ENCODE data around the gene TSPAN18.

Gene TSPAN18

DNA sequence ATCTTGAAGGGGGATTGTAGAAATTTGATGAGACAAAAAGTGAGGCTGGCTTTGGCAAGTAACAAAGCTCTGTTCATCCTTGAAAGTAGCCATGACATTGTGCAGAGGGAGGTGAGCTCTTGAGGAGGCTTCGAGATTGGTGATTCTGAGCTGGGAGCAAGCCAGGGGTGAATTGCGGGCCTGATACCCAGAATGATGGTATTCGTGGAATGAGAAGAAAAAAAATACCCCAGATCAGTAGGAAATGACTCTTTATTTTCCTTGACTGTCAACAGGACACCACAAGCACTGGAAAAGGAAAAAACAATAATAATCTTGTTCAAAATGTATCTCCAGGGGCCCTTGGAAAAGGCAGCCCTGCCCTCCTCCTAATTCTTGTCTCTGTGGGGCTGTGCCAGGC, 62.7 kb downstream of the TSPAN18 start:
- no peak for TF ChIP-seq ZNF274 (IDR thresholded peaks at IDR 0.05; ENCODE audit: low read depth, low read length)

DNA sequence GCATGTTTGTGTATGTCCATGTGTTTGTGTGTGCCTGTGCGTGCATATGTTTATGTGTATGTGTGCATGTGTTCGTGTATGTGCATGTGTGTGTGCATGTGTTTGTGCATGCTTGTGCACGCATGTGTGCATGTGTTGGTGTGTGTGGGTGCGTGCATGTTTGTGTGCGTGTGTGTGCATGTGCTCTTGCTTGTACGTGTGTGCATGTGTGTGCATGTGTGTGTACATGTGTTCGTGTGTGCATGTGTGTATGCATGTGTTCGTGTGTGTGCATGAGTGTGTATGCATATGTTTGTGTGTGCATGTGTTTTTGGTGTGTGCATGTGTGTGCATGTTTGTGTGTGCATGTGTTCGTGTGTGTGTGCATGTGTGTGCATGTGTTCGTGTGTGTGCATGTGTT, 63.4 kb downstream of the TSPAN18 start:
- no peak for TF ChIP-seq ZNF274 (IDR thresholded peaks at IDR 0.05; ENCODE audit: low read depth, low read length)
- H3K4me3 ChIP-seq (ENCODE audit: low read length) = no peak overlapping the region

More for the DNA sequence above, 62.7 kb downstream of the TSPAN18 start:
- no peak overlapping the region for H3K4me3 ChIP-seq (ENCODE audit: low read length)

DNA sequence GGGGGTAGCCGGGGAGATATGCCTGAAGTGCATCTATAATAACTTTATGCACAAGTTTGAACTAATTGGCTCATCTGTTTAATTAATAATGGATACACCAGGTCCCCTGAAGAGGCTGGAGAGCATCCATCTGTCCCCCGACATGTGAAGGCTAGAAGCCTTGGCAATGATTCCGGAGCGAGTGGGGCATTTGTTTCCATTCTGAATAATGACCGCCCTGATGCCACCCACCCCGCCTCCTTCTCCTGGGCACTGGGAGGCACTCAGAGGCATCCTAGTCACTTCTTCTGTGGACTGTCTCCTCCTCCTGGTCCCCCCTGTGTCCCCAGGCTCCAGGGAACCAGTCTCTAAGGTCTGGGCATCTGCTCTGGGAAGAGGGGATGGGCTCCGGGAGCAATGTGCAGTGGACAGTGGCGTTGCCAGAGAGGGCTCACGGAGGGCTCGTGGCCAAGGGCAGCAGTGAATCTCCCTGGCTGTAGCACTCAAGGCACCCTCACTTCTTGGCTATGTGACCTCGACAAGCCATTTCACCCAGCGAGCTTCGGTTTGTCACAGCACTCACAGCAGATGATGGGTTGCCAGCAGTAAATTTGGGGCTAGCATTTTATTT, 64.7 kb downstream of the TSPAN18 start:
- TF ChIP-seq ZNF274 (IDR thresholded peaks at IDR 0.05; ENCODE audit: low read depth, low read length) = no peak

DNA sequence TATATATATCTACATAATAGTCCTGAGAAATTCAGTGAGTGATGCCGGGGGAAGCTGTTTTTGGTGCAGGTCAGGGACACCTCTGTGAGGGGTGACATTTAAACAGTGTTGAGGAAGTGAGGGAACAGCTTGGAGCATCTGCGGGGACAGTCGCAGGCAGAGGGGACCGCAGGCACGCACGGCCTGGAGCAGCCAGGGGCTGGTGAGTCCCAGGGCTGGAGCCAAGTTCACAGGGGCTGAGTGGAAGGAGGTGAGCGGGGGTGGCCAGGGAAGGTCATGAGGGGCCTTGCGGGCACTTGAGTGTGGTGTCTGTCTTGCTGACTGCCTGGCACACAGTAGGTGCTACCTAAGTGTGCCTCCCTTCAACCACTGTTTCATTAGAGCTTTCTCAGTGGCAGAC, 65.4 kb downstream of the TSPAN18 start:
- H3K4me3 ChIP-seq (ENCODE audit: low read length) = no peak overlapping the region
- TF ChIP-seq ZNF274 (IDR thresholded peaks at IDR 0.05; ENCODE audit: low read depth, low read length) = no peak

More for the DNA sequence above, 64.7 kb downstream of the TSPAN18 start:
- no peak overlapping the region for H3K4me3 ChIP-seq (ENCODE audit: low read length)

DNA sequence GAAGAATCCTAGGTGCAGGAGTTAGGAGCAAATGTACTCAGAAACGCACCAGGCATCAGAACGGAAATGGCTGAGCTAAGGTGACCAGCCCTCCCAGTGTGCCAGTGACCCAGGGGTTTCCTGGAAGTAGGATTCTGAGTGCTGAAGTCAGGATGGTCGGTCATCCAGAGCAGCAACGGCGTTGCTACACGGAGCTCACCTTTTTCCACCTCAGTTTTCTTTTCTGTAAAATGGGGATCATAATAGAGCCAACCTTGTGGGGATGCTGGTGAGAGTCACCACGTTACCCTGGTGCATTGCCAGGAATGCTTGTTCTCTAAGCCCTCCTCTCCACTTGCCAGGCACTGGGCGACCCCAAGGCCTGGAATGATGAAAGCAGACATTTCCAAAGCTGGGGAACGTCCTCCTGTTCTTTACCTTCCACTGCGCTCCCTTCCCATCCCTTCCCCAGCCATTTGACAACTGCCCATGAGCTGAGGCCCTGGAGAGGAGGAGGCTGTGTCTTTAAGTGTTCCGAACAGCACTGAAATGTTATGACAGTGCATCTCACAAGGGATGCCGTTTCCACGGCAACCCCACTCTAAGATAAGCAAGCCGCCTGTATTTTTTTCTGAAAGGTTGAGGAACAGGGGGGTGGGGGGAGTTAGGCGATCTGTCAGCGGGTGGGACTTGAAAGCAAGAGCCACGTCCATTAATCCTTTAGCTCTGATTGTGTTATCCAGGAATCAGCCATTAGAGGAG, 66.8 kb downstream of the TSPAN18 start:
- no peak overlapping the region for H3K4me3 ChIP-seq (ENCODE audit: low read length)
- TF ChIP-seq ZNF274 (IDR thresholded peaks at IDR 0.05; ENCODE audit: low read depth, low read length) = no peak

DNA sequence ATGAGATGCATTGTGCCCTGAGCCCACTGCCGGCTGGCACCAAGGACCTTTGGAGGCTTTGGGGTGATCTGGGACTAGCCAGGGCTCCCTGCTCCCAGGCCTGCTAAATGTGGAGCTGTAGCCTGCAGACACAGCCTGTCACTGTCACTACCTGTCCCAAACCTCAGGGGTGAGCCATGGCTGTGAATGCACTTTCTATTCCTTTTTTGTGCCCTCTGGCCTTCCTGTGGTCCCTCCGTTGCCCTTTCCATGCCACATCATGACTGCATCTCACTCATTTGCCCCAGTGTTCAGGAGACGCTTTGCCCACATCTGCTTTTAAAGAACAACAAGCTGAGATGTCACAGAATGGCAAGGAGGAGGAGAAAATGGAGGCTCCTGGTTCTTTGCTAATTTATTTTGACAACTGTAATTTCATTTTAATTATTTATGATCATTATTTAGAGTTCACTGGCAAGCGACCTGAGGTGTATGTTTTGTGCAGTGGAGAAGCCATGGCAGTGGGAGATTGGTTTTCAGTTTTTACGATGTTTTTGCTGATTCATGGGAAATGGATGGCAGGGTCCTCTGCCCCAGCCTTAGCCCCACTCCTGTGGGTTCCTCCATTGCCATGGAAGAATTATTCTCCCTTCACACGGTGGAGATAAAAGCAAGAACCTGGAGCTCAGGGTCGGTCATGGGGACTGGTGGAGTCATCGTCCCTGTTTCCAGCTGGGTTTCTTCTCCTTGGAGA, 69.2 kb downstream of the TSPAN18 start:
- no peak overlapping the region for H3K4me3 ChIP-seq (ENCODE audit: low read length)
- no peak for TF ChIP-seq ZNF274 (IDR thresholded peaks at IDR 0.05; ENCODE audit: low read depth, low read length)

DNA sequence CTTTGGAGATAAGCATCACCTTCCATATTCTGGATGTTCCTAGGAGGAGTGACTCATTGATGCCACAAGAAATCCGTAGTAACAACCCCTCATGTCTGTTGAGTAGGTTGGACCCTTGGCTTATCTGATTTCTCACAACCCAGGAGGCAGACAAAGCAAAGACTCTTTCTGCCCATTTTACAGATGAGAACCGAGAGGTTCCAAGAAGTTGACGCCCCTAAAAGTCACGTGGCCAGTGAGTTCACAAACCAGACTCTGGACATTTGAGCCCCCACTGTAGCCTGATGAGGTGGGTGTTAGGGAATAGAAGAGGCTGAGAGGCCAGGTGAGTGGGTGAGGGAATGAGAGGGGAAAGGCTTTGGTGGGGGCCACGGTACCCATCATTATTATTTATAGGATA, 70.3 kb downstream of the TSPAN18 start:
- no peak for TF ChIP-seq ZNF274 (IDR thresholded peaks at IDR 0.05; ENCODE audit: low read depth, low read length)
- no peak overlapping the region for H3K4me3 ChIP-seq (ENCODE audit: low read length)

DNA sequence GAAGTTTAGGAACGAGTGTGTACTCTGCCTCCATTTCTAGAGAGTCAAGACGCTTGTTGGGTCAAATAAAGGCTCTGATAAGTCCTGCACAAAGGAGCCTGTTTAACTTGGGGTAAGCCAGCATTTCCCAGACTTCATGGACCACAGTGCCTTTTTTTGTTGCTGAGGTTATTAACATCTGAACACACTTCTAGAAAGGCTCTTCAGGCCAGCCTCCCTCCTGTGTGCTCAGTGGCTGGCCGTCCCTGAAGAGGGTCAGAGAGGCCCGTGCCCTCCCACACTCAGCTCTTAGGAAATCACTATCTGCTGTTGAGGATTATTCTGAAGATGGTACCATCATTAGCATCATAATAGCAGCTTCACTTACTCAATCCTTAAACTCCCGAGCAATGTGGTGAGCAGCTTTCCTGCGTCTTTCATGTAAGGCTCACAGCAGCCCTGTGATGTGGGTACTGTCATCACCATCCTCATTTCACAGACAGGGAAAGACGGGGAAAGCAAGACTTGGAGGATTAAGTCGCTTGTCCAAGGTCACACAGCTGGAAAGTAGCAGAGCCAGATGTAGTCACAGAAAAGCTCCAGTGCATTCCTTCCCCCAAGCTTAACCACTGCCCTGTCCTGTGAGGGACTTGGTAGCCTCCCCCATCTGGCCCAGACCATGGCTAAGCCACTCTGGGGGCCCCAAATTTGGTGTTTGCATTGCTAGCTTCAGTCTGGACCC, 71.3 kb downstream of the TSPAN18 start:
- H3K4me3 ChIP-seq (ENCODE audit: low read length) = no peak overlapping the region
- TF ChIP-seq ZNF274 (IDR thresholded peaks at IDR 0.05; ENCODE audit: low read depth, low read length) = no peak

DNA sequence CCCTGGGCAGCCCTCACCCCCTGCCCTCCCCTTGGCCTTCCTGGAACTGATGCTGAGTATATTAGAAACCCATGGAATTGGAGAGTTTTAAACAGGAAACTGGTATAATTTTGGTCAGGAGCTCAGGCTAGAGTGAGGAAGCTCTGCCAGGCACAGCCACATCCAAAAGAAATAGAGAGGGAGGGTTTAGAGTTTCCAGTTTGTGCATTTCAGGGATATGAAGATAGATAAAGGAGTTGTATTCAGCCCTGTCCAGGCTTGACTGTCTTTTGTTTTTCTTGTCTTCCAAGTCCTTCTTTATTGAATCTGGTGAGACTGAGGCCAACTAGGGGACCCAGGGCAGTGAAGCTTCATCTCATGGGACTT, 71.8 kb downstream of the TSPAN18 start:
- no peak overlapping the region for H3K4me3 ChIP-seq (ENCODE audit: low read length)
- no peak for TF ChIP-seq ZNF274 (IDR thresholded peaks at IDR 0.05; ENCODE audit: low read depth, low read length)

DNA sequence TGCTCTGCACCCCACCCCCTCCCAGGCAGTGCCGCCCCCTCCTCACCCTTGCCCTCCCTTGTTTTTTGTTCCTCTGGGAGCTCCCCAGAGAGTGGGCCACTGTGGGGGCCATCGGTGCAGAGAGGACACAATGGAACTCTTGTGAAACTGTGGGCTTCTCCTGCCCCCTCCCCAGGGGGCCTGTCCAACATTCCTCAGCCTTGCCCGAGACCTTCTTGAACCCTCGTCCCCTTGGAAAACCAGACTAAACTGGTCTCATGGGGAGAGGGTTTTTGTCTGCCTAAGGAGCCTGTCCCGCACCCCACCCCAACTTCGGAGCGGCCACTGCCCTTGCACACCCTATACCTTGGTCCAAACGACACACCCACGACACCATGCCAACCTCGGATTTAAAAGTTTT, 72.2 kb downstream of the TSPAN18 start:
- TF ChIP-seq ZNF274 (IDR thresholded peaks at IDR 0.05; ENCODE audit: low read depth, low read length) = no peak
- no peak overlapping the region for H3K4me3 ChIP-seq (ENCODE audit: low read length)

DNA sequence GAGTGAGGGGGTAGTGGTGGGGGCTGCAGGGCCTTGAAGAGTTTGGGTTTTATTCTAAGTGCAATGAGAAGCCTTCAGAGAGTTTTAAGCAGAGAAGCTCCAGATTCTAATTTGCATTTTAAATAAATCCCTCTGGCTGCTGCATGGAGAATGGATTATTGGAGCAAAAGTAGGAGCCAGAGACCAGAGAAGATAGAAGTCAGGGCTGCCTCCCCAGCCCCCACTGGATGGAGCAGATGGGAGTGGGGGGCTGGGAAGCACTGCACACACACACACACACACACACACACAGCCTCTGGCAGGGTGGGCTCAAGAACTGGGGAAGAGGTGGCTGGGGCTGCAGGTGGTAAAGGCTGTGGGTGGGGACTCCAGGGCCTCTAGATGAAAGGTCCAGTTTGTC, 75.6 kb downstream of the TSPAN18 start:
- H3K4me3 ChIP-seq (ENCODE audit: low read length) = no peak overlapping the region

DNA sequence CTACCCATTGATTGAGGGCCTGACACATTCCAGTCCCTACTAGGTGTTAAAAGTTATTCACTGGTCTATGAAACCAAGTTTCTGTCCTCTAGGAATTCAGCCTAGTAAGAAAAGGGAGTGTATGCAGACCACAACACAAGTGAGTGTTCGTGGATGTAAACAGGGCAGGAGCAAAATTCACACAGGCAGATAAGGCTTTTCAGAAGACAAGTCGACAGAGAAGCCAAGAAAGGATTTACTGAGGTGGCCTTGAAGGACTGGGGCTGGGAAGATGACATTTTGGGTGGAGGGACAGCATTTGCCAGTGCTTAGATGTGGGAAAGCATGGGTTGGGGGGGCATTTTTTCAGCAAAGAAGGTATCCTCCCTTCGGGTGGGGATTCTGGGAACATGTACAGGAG, 76.2 kb downstream of the TSPAN18 start:
- no peak for TF ChIP-seq ZNF274 (IDR thresholded peaks at IDR 0.05; ENCODE audit: low read depth, low read length)
- no peak overlapping the region for H3K4me3 ChIP-seq (ENCODE audit: low read length)

More for the DNA sequence above, 75.6 kb downstream of the TSPAN18 start:
- TF ChIP-seq ZNF274 (IDR thresholded peaks at IDR 0.05; ENCODE audit: low read depth, low read length) = no peak

DNA sequence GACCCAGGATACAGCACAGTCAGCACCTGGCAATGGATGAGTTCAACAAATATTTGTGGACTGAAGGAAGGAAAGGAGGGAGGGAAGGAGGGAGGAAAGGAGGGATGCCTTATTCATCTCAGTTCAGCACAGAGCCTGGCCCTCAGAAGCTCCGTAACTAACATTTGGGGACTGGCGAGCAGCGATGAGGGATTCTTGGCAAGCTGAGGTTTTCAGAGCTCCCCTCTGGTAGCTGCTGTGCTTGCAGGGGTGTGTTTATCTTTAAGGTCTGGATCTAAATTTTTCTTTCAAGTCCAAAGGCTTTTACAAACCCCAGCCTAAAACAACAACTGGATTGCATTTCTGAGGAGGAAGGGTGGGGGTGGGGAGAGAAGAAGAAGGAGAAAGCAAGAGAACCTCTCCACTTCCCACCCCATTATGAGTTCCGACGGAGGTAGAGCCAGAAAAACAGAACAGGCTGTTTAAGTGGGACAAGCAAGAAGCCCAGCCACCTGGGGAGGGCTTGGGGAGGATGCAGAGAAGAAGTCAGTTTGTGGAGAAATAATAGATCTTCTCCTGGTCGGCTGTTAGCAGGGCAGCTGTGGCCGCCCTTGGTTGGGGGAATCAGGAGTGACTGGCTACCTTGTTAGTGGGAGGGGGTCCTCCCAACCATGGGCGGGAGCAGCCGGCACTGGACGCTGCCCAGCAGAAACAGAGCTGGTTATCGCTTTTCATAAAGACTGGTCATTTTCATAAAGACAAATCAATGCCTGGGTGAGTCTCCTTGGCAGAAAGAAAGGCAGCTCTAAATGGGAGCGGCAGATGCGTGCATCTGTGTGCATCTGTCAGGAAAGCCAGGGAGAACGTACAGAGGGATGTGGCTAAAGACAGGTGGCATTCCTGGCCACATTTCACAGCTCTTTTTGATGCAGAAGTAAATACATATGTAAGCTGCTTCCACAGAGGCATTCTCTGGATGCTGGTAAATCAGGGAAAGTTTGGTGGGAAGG, 78.0 kb downstream of the TSPAN18 start:
- no peak for TF ChIP-seq ZNF274 (IDR thresholded peaks at IDR 0.05; ENCODE audit: low read depth, low read length)
- H3K4me3 ChIP-seq (ENCODE audit: low read length) = no peak overlapping the region

Data from GM08714 (cell line).